ENCODE results near the gene TPBGL.

Gene TPBGL

GRCh38 chr11:75242722-75243600 is 2.4 kb downstream of the TPBGL start:
- Histone ChIP-seq H4K91ac (ENCODE audit: low read depth, low read length, poor library complexity) (no peak overlapping the region), H3K79me1 (ENCODE audit: low read depth, low read length) (no peaks in the 10 kb centered on the region), H2BK5ac (ENCODE audit: low read length) (no peak overlapping the region), H3K9ac (ENCODE audit: low read depth, low read length, poor library complexity) (no peak overlapping the region), H3K4ac (ENCODE audit: low read length) (no peak overlapping the region), H2BK15ac (ENCODE audit: low read length) (no peak overlapping the region), H3K14ac (ENCODE audit: low read length) (no peak overlapping the region), H2BK12ac (ENCODE audit: low read length) (no peak overlapping the region), H3K23ac (ENCODE audit: low read depth, low read length, poor library complexity) (no peak overlapping the region), H3K9me3 (replicated peaks in 1 of 2; ENCODE audit: control insufficient read depth in 2 of 2, insufficient read depth in 1 of 2, low read depth in 1 of 2, low read length in 2 of 2) (no peaks in the 10 kb centered on the region), H2AK5ac (ENCODE audit: low read depth, low read length) (no peak overlapping the region), H3K27ac (replicated peaks; ENCODE audit: low read length) (no peak overlapping the region), H4K8ac (ENCODE audit: low read depth, low read length) (no peak overlapping the region), H3K36me3 (replicated peaks in 1 of 2; ENCODE audit: control insufficient read depth in 2 of 2, insufficient read depth in 2 of 2, low read length in 2 of 2) (no peaks in the 10 kb centered on the region), H2BK120ac (ENCODE audit: low read depth, low read length) (no peak overlapping the region), H3K4me1 (ENCODE audit: control insufficient read depth in 2 of 2, insufficient read depth in 1 of 2, low read depth in 1 of 2, low read length in 2 of 2) (peaks cover 4% of the 10 kb centered on the region in 2 donors), H3K4me2 (ENCODE audit: insufficient read depth, low read length, poor library complexity, severe bottlenecking) (no peak overlapping the region), H2AFZ (ENCODE audit: low read length) (no peak overlapping the region), H3K27me3 (ENCODE audit: control insufficient read depth in 3 of 3, insufficient read depth in 3 of 3, low read depth in 1 of 3, low read length in 3 of 3) (peaks cover 20 to 73% (median 54%) of the 10 kb centered on the region in 3 experiments), H3K4me3 (ENCODE audit: low read length in 2 of 2) (no peak overlapping the region), H3K18ac (ENCODE audit: low read length) (peak overlapping the region; percentile 61)
- no CpG with 5 or more reads among the region's 16 CpGs for WGBS, 2 donors (ENCODE audit: extremely low coverage in 2 of 2, insufficient read length in 2 of 2, insufficient replicate concordance in 1 of 2)
- DNase-seq (ENCODE audit: low spot score) = no peak

- no CpG with 5 or more reads among the region's 10 CpGs for WGBS, 2 donors (ENCODE audit: extremely low coverage in 2 of 2, insufficient read length in 2 of 2, insufficient replicate concordance in 1 of 2)
- Histone ChIP-seq H3K4ac (ENCODE audit: low read length) (no peak overlapping the region), H3K4me3 (ENCODE audit: low read length in 2 of 2) (no peak overlapping the region), H3K79me1 (ENCODE audit: low read depth, low read length) (no peaks in the 10 kb centered on the region), H2BK120ac (ENCODE audit: low read depth, low read length) (no peak overlapping the region), H3K14ac (ENCODE audit: low read length) (no peak overlapping the region), H4K8ac (ENCODE audit: low read depth, low read length) (no peak overlapping the region), H2BK12ac (ENCODE audit: low read length) (no peak overlapping the region), H3K23ac (ENCODE audit: low read depth, low read length, poor library complexity) (no peak overlapping the region), H3K36me3 (replicated peaks in 1 of 2; ENCODE audit: control insufficient read depth in 2 of 2, insufficient read depth in 2 of 2, low read length in 2 of 2) (no peaks in the 10 kb centered on the region), H2AK5ac (ENCODE audit: low read depth, low read length) (no peak overlapping the region), H3K18ac (ENCODE audit: low read length) (no peak overlapping the region), H3K4me2 (ENCODE audit: insufficient read depth, low read length, poor library complexity, severe bottlenecking) (no peak overlapping the region), H2AFZ (ENCODE audit: low read length) (no peak overlapping the region), H3K9ac (ENCODE audit: low read depth, low read length, poor library complexity) (no peak overlapping the region), H2BK5ac (ENCODE audit: low read length) (no peak overlapping the region), H3K4me1 (ENCODE audit: control insufficient read depth in 2 of 2, insufficient read depth in 1 of 2, low read depth in 1 of 2, low read length in 2 of 2) (peaks cover 4% of the 10 kb centered on the region in 2 donors), H4K91ac (ENCODE audit: low read depth, low read length, poor library complexity) (no peak overlapping the region), H3K9me3 (replicated peaks in 1 of 2; ENCODE audit: control insufficient read depth in 2 of 2, insufficient read depth in 1 of 2, low read depth in 1 of 2, low read length in 2 of 2) (no peaks in the 10 kb centered on the region), H2BK15ac (ENCODE audit: low read length) (no peak overlapping the region), H3K27ac (replicated peaks; ENCODE audit: low read length) (no peak overlapping the region), H3K27me3 (ENCODE audit: control insufficient read depth in 3 of 3, insufficient read depth in 3 of 3, low read depth in 1 of 3, low read length in 3 of 3) (peaks cover 20 to 62% (median 49%) of the 10 kb centered on the region in 3 experiments)
- no peak for DNase-seq (ENCODE audit: low spot score)
Measured at GRCh38 chr11:75244052-75244814, 3.7 kb downstream of the TPBGL start.

- Histone ChIP-seq H3K4me1 (ENCODE audit: control insufficient read depth in 2 of 2, insufficient read depth in 1 of 2, low read depth in 1 of 2, low read length in 2 of 2) (no peaks in the 10 kb centered on the region), H3K18ac (ENCODE audit: low read length) (no peak overlapping the region), H3K9me3 (replicated peaks in 1 of 2; ENCODE audit: control insufficient read depth in 2 of 2, insufficient read depth in 1 of 2, low read depth in 1 of 2, low read length in 2 of 2) (no peaks in the 10 kb centered on the region), H2BK120ac (ENCODE audit: low read depth, low read length) (no peak overlapping the region), H2BK5ac (ENCODE audit: low read length) (no peak overlapping the region), H3K27ac (replicated peaks; ENCODE audit: low read length) (no peak overlapping the region), H3K4me2 (ENCODE audit: insufficient read depth, low read length, poor library complexity, severe bottlenecking) (no peak overlapping the region), H4K8ac (ENCODE audit: low read depth, low read length) (no peak overlapping the region), H3K36me3 (replicated peaks in 1 of 2; ENCODE audit: control insufficient read depth in 2 of 2, insufficient read depth in 2 of 2, low read length in 2 of 2) (no peaks in the 10 kb centered on the region), H3K9ac (ENCODE audit: low read depth, low read length, poor library complexity) (no peak overlapping the region), H3K23ac (ENCODE audit: low read depth, low read length, poor library complexity) (no peak overlapping the region), H3K4me3 (ENCODE audit: low read length in 2 of 2) (no peak overlapping the region), H4K91ac (ENCODE audit: low read depth, low read length, poor library complexity) (no peak overlapping the region), H3K27me3 (ENCODE audit: control insufficient read depth in 3 of 3, insufficient read depth in 3 of 3, low read depth in 1 of 3, low read length in 3 of 3) (peaks cover 17 to 50% (median 38%) of the 10 kb centered on the region in 3 experiments), H3K14ac (ENCODE audit: low read length) (no peak overlapping the region), H2BK15ac (ENCODE audit: low read length) (no peak overlapping the region), H2AK5ac (ENCODE audit: low read depth, low read length) (no peak overlapping the region), H3K79me1 (ENCODE audit: low read depth, low read length) (no peaks in the 10 kb centered on the region), H2BK12ac (ENCODE audit: low read length) (no peak overlapping the region), H3K4ac (ENCODE audit: low read length) (no peak overlapping the region), H2AFZ (ENCODE audit: low read length) (no peak overlapping the region)
- WGBS, 2 donors (ENCODE audit: extremely low coverage in 2 of 2, insufficient read length in 2 of 2, insufficient replicate concordance in 1 of 2) = no CpG with 5 or more reads among the region's 5 CpGs
- no peak for DNase-seq (ENCODE audit: low spot score)
Measured at GRCh38 chr11:75245356-75246005, 4.9 kb downstream of the TPBGL start.

Data from neuronal stem cell (in vitro differentiated cells).